Trophoblast cell (in vitro differentiated cells and primary cell): ENCODE measurements around the gene FTH1.

Experiments used
- DNase-seq, 2 donors: peaks; one replicate each; pipeline ENCODE4 v3.0.0-alpha.2; 2016
- H2AFZ ChIP-seq: 2 replicates; pipeline ENCODE4 v1.6.1; 2013; ENCODE audit warnings: low read length, moderate library complexity, mild to moderate bottlenecking; ENCODE audit not compliant: insufficient read depth, poor library complexity
- H2AK5ac ChIP-seq: 2 replicates; pipeline ENCODE4 v1.6.1; 2013; ENCODE audit warnings: mild to moderate bottlenecking, low read length
- H2BK120ac ChIP-seq: 2 replicates; pipeline ENCODE4 v1.6.1; 2013; ENCODE audit warnings: low read length, mild to moderate bottlenecking, moderate library complexity; ENCODE audit not compliant: insufficient read depth, poor library complexity
- H2BK12ac ChIP-seq: 2 replicates; pipeline ENCODE4 v1.6.1; 2013; ENCODE audit warnings: mild to moderate bottlenecking, low read length, moderate library complexity
- H2BK5ac ChIP-seq: 2 replicates; pipeline ENCODE4 v1.6.1; 2013; ENCODE audit warnings: low read length, low read depth, moderate library complexity, mild to moderate bottlenecking; ENCODE audit not compliant: poor library complexity
- H3K14ac ChIP-seq: 2 replicates; pipeline ENCODE4 v1.6.1; 2013; ENCODE audit warnings: mild to moderate bottlenecking, low read length
- H3K18ac ChIP-seq: 2 replicates; pipeline ENCODE4 v1.6.1; 2013; ENCODE audit warnings: mild to moderate bottlenecking, low read length
- H3K23ac ChIP-seq: 2 replicates; pipeline ENCODE4 v1.6.1; 2013; ENCODE audit warnings: low read length
- H3K27ac ChIP-seq: 2 replicates; pipeline ENCODE4 v1.5.1; 2013; ENCODE audit warnings: low read depth, mild to moderate bottlenecking, inconsistent platforms, low read length, moderate library complexity
- H3K27me3 ChIP-seq: 2 replicates; pipeline ENCODE4 v1.6.1; 2013; ENCODE audit warnings: inconsistent platforms, mild to moderate bottlenecking, low read length, moderate library complexity; ENCODE audit not compliant: insufficient read depth
- H3K36me3 ChIP-seq, 2 experiments: 1 replicate in 1 of 2; 2 replicates in 1 of 2; pipeline ENCODE4 v1.6.1; 2013; ENCODE audit warnings: low read length in 2 of 2, mild to moderate bottlenecking in 2 of 2, moderate library complexity in 1 of 2; ENCODE audit not compliant: insufficient read depth in 2 of 2, control insufficient read depth in 1 of 2
- H3K4ac ChIP-seq: 2 replicates; pipeline ENCODE4 v1.6.1; 2013; ENCODE audit warnings: low read depth, mild to moderate bottlenecking, low read length, moderate library complexity
- H3K4me1 ChIP-seq, 2 experiments: 1 replicate in 1 of 2; 2 replicates in 1 of 2; pipeline ENCODE4 v1.6.1; 2013; ENCODE audit warnings: low read length in 2 of 2, mild to moderate bottlenecking in 2 of 2, moderate library complexity in 1 of 2; ENCODE audit not compliant: insufficient read depth in 2 of 2, control insufficient read depth in 1 of 2
- H3K4me2 ChIP-seq: 2 replicates; pipeline ENCODE4 v1.6.1; 2013; ENCODE audit warnings: inconsistent platforms, mild to moderate bottlenecking, low read length, moderate library complexity
- H3K4me3 ChIP-seq: 2 replicates; pipeline ENCODE4 v1.5.1; 2013; ENCODE audit warnings: mild to moderate bottlenecking, low read depth, low read length, inconsistent platforms
- H3K79me1 ChIP-seq: one replicate; pipeline ENCODE4 v1.6.1; 2013; ENCODE audit warnings: low read length
- H3K79me2 ChIP-seq: 2 replicates; pipeline ENCODE4 v1.6.1; 2013; ENCODE audit warnings: low read length, mild to moderate bottlenecking; ENCODE audit not compliant: control insufficient read depth, insufficient read depth, poor library complexity
- H3K9ac ChIP-seq: 2 replicates; pipeline ENCODE4 v1.6.1; 2013; ENCODE audit warnings: mild to moderate bottlenecking, low read length
- H3K9me3 ChIP-seq: 2 replicates; pipeline ENCODE4 v1.6.1; 2013; ENCODE audit warnings: low read depth, mild to moderate bottlenecking, control low read depth, inconsistent platforms, low read length; ENCODE audit not compliant: insufficient read depth
- H4K12ac ChIP-seq: 2 replicates; pipeline ENCODE4 v1.6.1; 2013; ENCODE audit warnings: low read depth, mild to moderate bottlenecking, low read length, moderate library complexity
- H4K8ac ChIP-seq: 2 replicates; pipeline ENCODE4 v1.6.1; 2013; ENCODE audit warnings: low read depth, mild to moderate bottlenecking, low read length, moderate library complexity
- H4K91ac ChIP-seq: one replicate; pipeline ENCODE4 v1.6.1; 2013; ENCODE audit warnings: low read depth, mild to moderate bottlenecking, low read length, moderate library complexity
- WGBS: extraction: QIAGEN DNeasy Blood & Tissue Kit; methylation state at CpG from one replicate; pipeline ENCODE4 v1.1.7; 2013; ENCODE audit warnings: missing lambda C conversion rate; ENCODE audit not compliant: insufficient read length, insufficient coverage; ENCODE audit errors: extremely low coverage; 5-methylcytosine and 5-hydroxymethylcytosine counted together

Gene FTH1

GRCh38 chr11:61972672-61973475 is 5.4 kb upstream of the FTH1 start:
- H3K18ac ChIP-seq = peak overlapping the region; percentile 87
- no peak overlapping the region for H3K9ac ChIP-seq
- no peaks in the 10 kb centered on the region for H3K36me3 ChIP-seq
- peak overlapping the region; percentile 49 for H3K4ac ChIP-seq
- WGBS = no CpG with 5 or more reads among the region's 11 CpGs
- peaks cover 40% of the 10 kb centered on the region for H3K79me1 ChIP-seq
- H3K79me2 ChIP-seq = peaks cover 16% of the 10 kb centered on the region
- no peak overlapping the region for H3K23ac ChIP-seq
- H3K14ac ChIP-seq = peak overlapping the region; percentile 86
- peak overlapping the region; percentile 40 for H3K4me2 ChIP-seq
- no peak overlapping the region for H3K4me3 ChIP-seq
- H3K9me3 ChIP-seq = no peaks in the 10 kb centered on the region
- H2AK5ac ChIP-seq = peak overlapping the region; percentile 92
- H3K4me1 ChIP-seq = peaks cover 31 to 42% of the 10 kb centered on the region in 2 experiments
- H2BK120ac ChIP-seq = peak overlapping the region; percentile 96
- H4K8ac ChIP-seq = peak overlapping the region; percentile 80
- peak overlapping the region; percentile 90 for H2BK12ac ChIP-seq
- H2AFZ ChIP-seq = peak overlapping the region; percentile 47
- peak; percentile 91 to 99 for DNase-seq
- peak overlapping the region; percentile 94 for H3K27ac ChIP-seq
- H2BK5ac ChIP-seq = peak overlapping the region; percentile 84
- H4K91ac ChIP-seq = peak overlapping the region; percentile 99
- peak overlapping the region; percentile 4 for H4K12ac ChIP-seq
- no peaks in the 10 kb centered on the region for H3K27me3 ChIP-seq

DNA sequence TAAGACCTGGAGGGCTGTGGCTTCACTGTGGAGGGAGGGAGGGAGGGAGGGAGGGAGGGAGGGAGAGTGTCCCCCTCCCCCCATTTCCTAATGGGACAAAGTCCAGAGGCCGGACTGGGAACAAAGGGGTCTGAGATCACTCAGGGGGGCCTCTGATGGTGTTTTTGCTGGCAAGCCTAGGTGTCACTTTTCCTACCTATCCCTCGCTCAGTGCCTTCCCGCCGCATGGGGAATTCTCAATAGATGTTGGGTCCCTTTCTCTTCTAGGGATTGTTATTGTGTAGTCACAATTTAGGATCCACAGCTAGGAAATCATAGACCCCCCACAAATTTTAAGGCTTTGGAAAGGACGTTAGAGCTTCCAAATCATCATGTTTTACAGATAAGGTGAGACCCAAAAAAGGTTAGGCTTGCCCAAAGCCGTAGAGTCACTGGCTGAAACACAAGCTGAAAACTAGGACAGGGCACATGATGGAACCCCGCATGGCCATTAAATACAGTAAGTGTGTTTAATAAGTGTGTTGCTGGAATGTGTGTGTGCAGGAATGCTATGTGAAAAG is 4.8 kb upstream of the FTH1 start:
- Histone ChIP-seq H2BK5ac (peak overlapping the region; percentile 76), H2AK5ac (no peak overlapping the region), H4K12ac (peak overlapping the region; percentile 32), H3K4me3 (no peak overlapping the region), H3K79me1 (peaks cover 45% of the 10 kb centered on the region), H2BK120ac (peak overlapping the region; percentile 96), H3K27me3 (no peaks in the 10 kb centered on the region), H3K23ac (no peak overlapping the region), H3K9me3 (no peaks in the 10 kb centered on the region), H3K9ac (no peak overlapping the region), H3K27ac (peak overlapping the region; percentile 94), H3K36me3 (no peaks in the 10 kb centered on the region), H3K4ac (peak overlapping the region; percentile 20), H2BK12ac (peak overlapping the region; percentile 93), H3K18ac (no peak overlapping the region), H3K4me2 (peak overlapping the region; percentile 40), H4K8ac (peak overlapping the region; percentile 70), H4K91ac (peak overlapping the region; percentile 93), H3K4me1 (peaks cover 32 to 42% of the 10 kb centered on the region in 2 experiments), H2AFZ (no peak overlapping the region), H3K79me2 (peaks cover 21% of the 10 kb centered on the region), H3K14ac (peak overlapping the region; percentile 7)
- DNase-seq = peak in 1 of 2 donors; percentile 33
- no CpG with 5 or more reads among the region's 7 CpGs for WGBS

DNA sequence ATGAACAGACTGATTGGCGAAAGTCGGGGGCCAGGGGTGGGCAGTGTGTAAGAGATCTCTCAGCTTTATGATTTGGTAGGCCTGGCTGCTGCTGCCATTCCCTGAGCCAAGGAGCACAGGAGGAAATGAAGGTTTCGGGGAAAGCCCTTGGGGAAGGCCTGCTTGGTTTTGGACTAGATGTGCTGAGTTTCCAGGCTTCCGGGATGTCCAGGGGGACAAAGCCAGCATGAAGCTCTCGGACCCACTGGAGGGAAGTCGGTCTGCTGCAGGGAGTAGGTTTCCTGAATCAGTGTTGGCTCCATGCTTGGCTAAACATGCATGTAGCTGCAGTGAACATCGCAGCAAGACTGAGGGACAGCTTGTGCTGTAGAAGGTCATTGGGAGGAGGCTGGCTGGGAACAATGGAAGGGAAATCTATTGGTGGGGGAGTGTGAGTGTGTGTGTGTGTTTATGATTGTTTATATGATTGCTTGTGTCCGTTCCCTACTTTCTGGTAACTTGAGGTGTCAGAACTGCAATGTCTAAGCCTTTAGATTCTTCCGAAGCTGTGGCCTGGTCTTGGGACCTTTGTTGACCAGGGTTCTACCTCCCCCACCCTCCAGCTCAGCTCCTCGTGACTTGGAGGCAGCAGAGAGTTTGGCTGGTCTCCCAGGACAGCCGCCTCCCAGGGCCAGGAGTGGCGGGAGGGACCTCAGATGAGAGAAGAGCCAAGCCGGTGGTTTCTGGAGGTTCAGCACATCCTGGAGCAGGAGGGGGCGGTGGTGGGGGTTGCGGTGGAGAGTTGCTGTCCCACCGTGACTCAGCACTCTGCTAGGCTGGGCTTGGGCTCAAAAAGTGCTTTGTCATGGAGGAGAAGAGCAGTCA is 4.0 kb upstream of the FTH1 start:
- H3K23ac ChIP-seq = no peak overlapping the region
- no peak overlapping the region for H3K4me2 ChIP-seq
- peaks cover 51% of the 10 kb centered on the region for H3K79me1 ChIP-seq
- peak overlapping the region; percentile 71 for H2AFZ ChIP-seq
- no peak overlapping the region for H3K4me3 ChIP-seq
- H3K4ac ChIP-seq = peak overlapping the region; percentile 56
- peaks cover 27% of the 10 kb centered on the region for H3K79me2 ChIP-seq
- H2BK120ac ChIP-seq = peak overlapping the region; percentile 84
- H3K27me3 ChIP-seq = no peaks in the 10 kb centered on the region
- peak overlapping the region; percentile 63 for H4K12ac ChIP-seq
- peak overlapping the region; percentile 94 for H2BK12ac ChIP-seq
- peak overlapping the region; percentile 80 for H3K18ac ChIP-seq
- H3K9me3 ChIP-seq = no peaks in the 10 kb centered on the region
- peak overlapping the region; percentile 90 for H3K27ac ChIP-seq
- H3K4me1 ChIP-seq = peaks cover 32 to 42% of the 10 kb centered on the region in 2 experiments
- H2BK5ac ChIP-seq = peak overlapping the region; percentile 59
- peak; percentile 66 to 69 for DNase-seq
- H3K9ac ChIP-seq = no peak overlapping the region
- no CpG with 5 or more reads among the region's 16 CpGs for WGBS
- H3K14ac ChIP-seq = peak overlapping the region; percentile 78
- peak overlapping the region; percentile 95 for H4K91ac ChIP-seq
- peak overlapping the region; percentile 51 for H4K8ac ChIP-seq
- H2AK5ac ChIP-seq = peak overlapping the region; percentile 65
- H3K36me3 ChIP-seq = no peaks in the 10 kb centered on the region
